HepG2 (cell line): ENCODE results near the gene THADA. TPM values are rescaled to one million over a fixed set of nuclear protein-coding genes. Genes with fewer than 3 reads are reported as not detected.
A peak's percentile ranks its signal among the peaks of the same experiment; 100 is the strongest.

ENCODE experiments used
- FOXP4 ChIP-seq: sonication (generic); formaldehyde crosslinking; IDR thresholded peaks from 2 replicates; pipeline ENCODE4 v1.4.0; 2020; ENCODE audit warnings: missing genetic modification reagents
- GFI1 ChIP-seq: sonication (generic); formaldehyde crosslinking; IDR thresholded peaks from 2 replicates; pipeline ENCODE4 v1.5.0; 2020; ENCODE audit warnings: missing genetic modification reagents, mild to moderate bottlenecking, borderline replicate concordance
- IKZF4 ChIP-seq: sonication (generic); formaldehyde crosslinking; IDR thresholded peaks from 2 replicates; pipeline ENCODE4 v1.5.1; 2020; ENCODE audit warnings: borderline replicate concordance, mild to moderate bottlenecking, low read depth, missing genetic modification reagents; ENCODE audit errors: not compliant biosample characterization
- NPAS2 ChIP-seq: sonication (generic); formaldehyde crosslinking; IDR thresholded peaks from 2 replicates; pipeline ENCODE4 v1.8.0; 2022; ENCODE audit warnings: mild to moderate bottlenecking, missing genetic modification reagents, borderline replicate concordance
- TFDP1 ChIP-seq: IDR thresholded peaks from 2 replicates; pipeline ENCODE4 v1.6.1; 2016; ENCODE audit warnings: missing compliant biosample characterization, missing genetic modification reagents, borderline replicate concordance
- USF2 ChIP-seq, 2 experiments: sonication (generic) in 1 of 2; formaldehyde crosslinking in 1 of 2; IDR thresholded peaks; 2 replicates each; pipeline versions ENCODE4 v1.5.1 to v1.6.1; 2011 to 2020; ENCODE audit warnings: borderline replicate concordance in 1 of 2, low read depth in 1 of 2, low read length in 1 of 2, mild to moderate bottlenecking in 1 of 2, missing genetic modification reagents in 1 of 2, moderate library complexity in 1 of 2
- WIZ ChIP-seq: sonication (generic); formaldehyde crosslinking; IDR thresholded peaks from 2 replicates; pipeline ENCODE4 v1.5.1; 2020; ENCODE audit warnings: mild to moderate bottlenecking, missing genetic modification reagents
- ZBED4 ChIP-seq: sonication (generic); formaldehyde crosslinking; IDR thresholded peaks from 2 replicates; pipeline ENCODE4 v1.4.0; 2020; ENCODE audit warnings: missing genetic modification reagents, borderline replicate concordance
- ZBTB7B ChIP-seq: sonication (generic); formaldehyde crosslinking; IDR thresholded peaks from 2 replicates; pipeline ENCODE4 v1.4.0; 2020; ENCODE audit warnings: missing genetic modification reagents
- ZNF574 ChIP-seq: sonication (generic); formaldehyde crosslinking; IDR thresholded peaks from 2 replicates; pipeline ENCODE4 v1.4.0; 2020; ENCODE audit warnings: missing genetic modification reagents
- ZNF710 ChIP-seq: sonication (generic); formaldehyde crosslinking; IDR thresholded peaks from 2 replicates; pipeline ENCODE4 v1.5.0; 2020; ENCODE audit warnings: mild to moderate bottlenecking, missing genetic modification reagents, borderline replicate concordance
- polyA plus RNA-seq, 8 experiments: library from polyadenylated mRNA; depleted of rRNA in 3 of 8; stranded (reverse) in 7 of 8; unstranded in 1 of 8; fragments of >200 nt; fragmentation: Illumina TruSeq in 4 of 8; extraction: Trizol in 4 of 8; gene quantifications; 2 replicates each; pipeline versions ENCODE4 v1.2.1 to v1.2.3, GENCODE V29; 2011 to 2016; ENCODE audit warnings: low read depth in 4 of 8, missing spikeins in 1 of 8, mixed read lengths in 1 of 8; ENCODE audit not compliant: insufficient read depth in 1 of 8
- total RNA-seq, 5 experiments: library from RNA; depleted of rRNA; stranded (reverse); fragments of >200 nt; fragmentation: Illumina TruSeq; extraction: Trizol; gene quantifications; 2 replicates each; pipeline ENCODE4 v1.2.3, GENCODE V29; 2016; ENCODE audit warnings: low read depth in 1 of 5

Gene THADA
- total and polyA plus RNA-seq, 2 of the 13 experiments (the other 11 are each of a cell fraction or from before 2014, with no cell fraction given) = 12.7 to 21.7 TPM

GRCh38 chr2:43358410-43359201 is 237.2 kb downstream of the THADA start (continued):
- TF ChIP-seq GFI1 (peak; percentile 38; the same call in 1 of the 2 replicates), IKZF4 (CRISPR knock-in tag) (no peak), ZBED4 (CRISPR knock-in tag) (no peak), TFDP1 (CRISPR knock-in tag) (no peak), WIZ (CRISPR knock-in tag) (no peak), USF2 (IDR thresholded peaks at IDR 0.05; ENCODE audit: low read depth, low read length) (no peak), USF2 (CRISPR knock-in tag; IDR thresholded peaks at IDR 0.05; ENCODE audit: borderline replicate concordance) (no peak), ZNF574 (CRISPR knock-in tag) (no peak), NPAS2 (CRISPR knock-in tag) (no peak), FOXP4 (CRISPR knock-in tag) (peak; percentile 50; the same call in 1 of the 2 replicates), ZNF710 (CRISPR knock-in tag) (peak; percentile 46; the same call in 1 of the 2 replicates), ZBTB7B (CRISPR knock-in tag) (0 out of 2 replicates have a peak, but pooled peaks have one; percentile 30)
